Mammary epithelial cell (primary cell): ENCODE results near the gene CFAP65.

Experiments
- CTCF ChIP-seq, 2 donors: IDR thresholded peaks in 1 of 2; conservative IDR thresholded peaks in 1 of 2; 2 replicates each; pipeline ENCODE4 v1.5.1; 2011 to 2012; ENCODE audit warnings: inconsistent platforms in 2 of 2, low read length in 2 of 2, mild to moderate bottlenecking in 2 of 2, control low read depth in 1 of 2, low read depth in 1 of 2; ENCODE audit not compliant: insufficient read depth in 1 of 2; ENCODE audit errors: extremely low read depth in 1 of 2
- EZH2 ChIP-seq: IDR thresholded peaks from 2 replicates; pipeline ENCODE4 v1.6.1; 2012; ENCODE audit warnings: low read length, inconsistent platforms, borderline replicate concordance

DNA sequence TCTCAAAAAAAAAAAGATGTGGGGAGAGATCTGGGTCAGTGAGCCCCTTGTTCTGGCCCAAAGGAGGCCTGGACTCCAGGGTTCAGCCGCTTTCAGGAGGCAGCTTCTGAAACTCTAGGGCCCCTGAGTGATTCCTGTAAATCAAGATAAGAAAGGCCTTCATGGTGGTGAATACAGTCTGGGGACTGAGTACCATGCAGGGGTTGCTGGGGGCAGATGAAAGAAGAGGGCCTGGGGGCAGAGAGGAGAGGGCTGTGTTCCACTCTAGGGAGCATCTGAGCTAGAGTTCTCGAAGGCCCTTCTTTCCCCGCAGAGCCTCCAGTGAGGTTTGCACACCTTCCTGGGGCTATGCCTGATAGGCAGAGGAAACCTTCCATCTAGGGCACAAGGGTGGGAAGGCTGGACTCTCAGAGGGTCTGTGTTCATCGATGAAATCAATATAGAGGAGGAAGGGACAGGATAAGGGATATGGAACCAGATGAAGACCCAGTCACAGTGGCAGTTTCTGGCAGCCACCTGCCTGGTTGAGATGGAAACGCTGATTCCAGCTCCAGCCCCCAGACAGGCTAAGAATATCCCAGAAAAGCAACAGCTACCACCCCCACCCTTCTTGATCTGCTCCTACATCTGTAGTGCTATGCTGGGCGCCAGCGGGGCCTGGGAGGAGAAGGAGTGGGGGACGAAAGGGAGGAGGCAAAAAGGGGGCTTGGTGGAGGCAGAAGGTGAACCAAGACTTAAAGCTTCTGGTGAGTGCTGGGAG is 86.6 kb downstream of the CFAP65 start:
- no peak for TF ChIP-seq CTCF (conservative IDR thresholded peaks at IDR 0.05 in 1 of 2, IDR thresholded peaks at IDR 0.05 in 1 of 2; ENCODE audit: extremely low read depth in 1 of 2, insufficient read depth in 1 of 2, low read depth in 1 of 2, low read length in 2 of 2)
- TF ChIP-seq EZH2, result no peak
